Kasumi-1 (cell line): ENCODE results near the gene POFUT1.

Source experiments
- DNase-seq, 2 experiments: peaks; one replicate each; lab custom pipeline; 2025; lab: John Stamatoyannopoulos, UW

Gene POFUT1

GRCh38 chr20:32278199-32278643, 70.5 kb downstream of the POFUT1 start:
- peak in 1 of 2 experiments; percentile 10 for DNase-seq

- DNase-seq = no peak
Measured at GRCh38 chr20:32281711-32282110, 74.0 kb downstream of the POFUT1 start.

GRCh38 chr20:32282461-32282860, 74.8 kb downstream of the POFUT1 start:
- no peak for DNase-seq

GRCh38 chr20:32285082-32285620, 77.5 kb downstream of the POFUT1 start:
- no peak for DNase-seq

GRCh38 chr20:32285621-32286371, 78.1 kb downstream of the POFUT1 start:
- DNase-seq = no peak

- DNase-seq = no peak
Measured at GRCh38 chr20:32287231-32287638, 79.6 kb downstream of the POFUT1 start.
